Mesenchymal stem cell (in vitro differentiated cells and primary cell): ENCODE results near the gene CCPG1.

Experiments used
- DNase-seq: peaks from one replicate; pipeline ENCODE4 v3.0.0-alpha.2; 2013
- H2AFZ ChIP-seq: one replicate; pipeline ENCODE4 v1.6.1; 2013; ENCODE audit warnings: low read depth, mild to moderate bottlenecking, control low read depth, inconsistent platforms, low read length, moderate library complexity
- H2AK5ac ChIP-seq: 2 replicates; pipeline ENCODE4 v1.6.1; 2013; ENCODE audit warnings: low read length, moderate library complexity, mild to moderate bottlenecking, inconsistent platforms; ENCODE audit not compliant: severe bottlenecking
- H2BK120ac ChIP-seq: one replicate; pipeline ENCODE4 v1.6.1; 2013; ENCODE audit warnings: low read depth, mild to moderate bottlenecking, inconsistent platforms, low read length, moderate library complexity
- H2BK12ac ChIP-seq, 2 experiments: one replicate each; pipeline ENCODE4 v1.6.1; 2013; ENCODE audit warnings: inconsistent platforms in 2 of 2, low read length in 2 of 2, mild to moderate bottlenecking in 2 of 2, moderate library complexity in 2 of 2, control low read depth in 1 of 2
- H2BK15ac ChIP-seq: one replicate; pipeline ENCODE4 v1.6.1; 2013; ENCODE audit warnings: mild to moderate bottlenecking, low read depth, inconsistent platforms; ENCODE audit not compliant: poor library complexity, severe bottlenecking
- H2BK5ac ChIP-seq: 2 replicates; pipeline ENCODE4 v1.6.1; 2013; ENCODE audit warnings: low read depth, mild to moderate bottlenecking, low read length, control low read depth, inconsistent platforms; ENCODE audit not compliant: poor library complexity, severe bottlenecking
- H3K14ac ChIP-seq, 2 experiments: one replicate each; pipeline ENCODE4 v1.6.1; 2013; ENCODE audit warnings: inconsistent platforms in 2 of 2, low read length in 2 of 2, control low read depth in 1 of 2, mild to moderate bottlenecking in 1 of 2, moderate library complexity in 1 of 2
- H3K18ac ChIP-seq, 2 experiments: one replicate each; pipeline ENCODE4 v1.6.1; 2013; ENCODE audit warnings: inconsistent platforms in 2 of 2, low read length in 2 of 2, control low read depth in 1 of 2, low read depth in 1 of 2, mild to moderate bottlenecking in 1 of 2
- H3K23ac ChIP-seq, 2 experiments: one replicate each; pipeline ENCODE4 v1.6.1; 2013; ENCODE audit warnings: inconsistent platforms in 2 of 2, low read length in 2 of 2, mild to moderate bottlenecking in 2 of 2, moderate library complexity in 2 of 2, control low read depth in 1 of 2
- H3K27ac ChIP-seq: 2 replicates; pipeline ENCODE4 v1.5.1; 2013; ENCODE audit warnings: mild to moderate bottlenecking, moderate library complexity, low read length, control low read depth, inconsistent platforms; ENCODE audit not compliant: poor library complexity, severe bottlenecking
- H3K27me3 ChIP-seq, 2 experiments: 2 replicates each; pipeline versions ENCODE4 v1.6.1 to v1.7.0; 2013; ENCODE audit warnings: low read length in 2 of 2, mild to moderate bottlenecking in 2 of 2, moderate library complexity in 2 of 2, control low read depth in 1 of 2, inconsistent platforms in 1 of 2; ENCODE audit not compliant: control insufficient read depth in 1 of 2, insufficient read depth in 1 of 2
- H3K36me3 ChIP-seq, 2 experiments: 2 replicates each; pipeline versions ENCODE4 v1.6.1 to v1.7.0; 2013; ENCODE audit warnings: low read length in 2 of 2, control low read depth in 1 of 2, inconsistent platforms in 1 of 2, low read depth in 1 of 2, mild to moderate bottlenecking in 1 of 2; ENCODE audit not compliant: insufficient read depth in 2 of 2, control insufficient read depth in 1 of 2
- H3K4ac ChIP-seq, 2 experiments: one replicate each; pipeline ENCODE4 v1.6.1; 2013; ENCODE audit warnings: inconsistent platforms in 2 of 2, low read length in 2 of 2, mild to moderate bottlenecking in 2 of 2, moderate library complexity in 2 of 2, control low read depth in 1 of 2, low read depth in 1 of 2
- H3K4me1 ChIP-seq: 2 replicates; pipeline ENCODE4 v1.6.1; 2013; ENCODE audit warnings: low read depth, low read length, control low read depth; ENCODE audit not compliant: control insufficient read depth, insufficient read depth
- H3K4me2 ChIP-seq: 2 replicates; pipeline ENCODE4 v1.6.1; 2013; ENCODE audit warnings: low read length, mild to moderate bottlenecking, inconsistent platforms; ENCODE audit not compliant: poor library complexity, severe bottlenecking
- H3K4me3 ChIP-seq, 2 experiments: 2 replicates each; pipeline versions ENCODE4 v1.5.1 to v1.7.0; 2013; ENCODE audit warnings: low read length in 2 of 2, mild to moderate bottlenecking in 2 of 2, control low read depth in 1 of 2, low read depth in 1 of 2; ENCODE audit not compliant: insufficient read depth in 1 of 2
- H3K79me1 ChIP-seq: replicated peaks from 2 replicates; pipeline ENCODE4 v1.6.1; 2013; ENCODE audit warnings: mild to moderate bottlenecking, control low read depth, low read length, inconsistent platforms; ENCODE audit not compliant: poor library complexity, severe bottlenecking
- H3K9ac ChIP-seq: 2 replicates; pipeline ENCODE4 v1.7.0; 2013; ENCODE audit warnings: mild to moderate bottlenecking, low read length, moderate library complexity
- H3K9me3 ChIP-seq: 2 replicates; pipeline ENCODE4 v1.7.0; 2013; ENCODE audit warnings: mild to moderate bottlenecking, low read length; ENCODE audit not compliant: control insufficient read depth
- H4K8ac ChIP-seq: one replicate; pipeline ENCODE4 v1.6.1; 2013; ENCODE audit warnings: inconsistent platforms, mild to moderate bottlenecking, low read length, moderate library complexity
- H4K91ac ChIP-seq: one replicate; pipeline ENCODE4 v1.6.1; 2013; ENCODE audit warnings: mild to moderate bottlenecking, low read length, inconsistent platforms
- WGBS: methylation state at CpG from one replicate; pipeline ENCODE4 v1.1.7; 2013; ENCODE audit warnings: mixed read lengths; 5-methylcytosine and 5-hydroxymethylcytosine counted together

Gene CCPG1

DNA sequence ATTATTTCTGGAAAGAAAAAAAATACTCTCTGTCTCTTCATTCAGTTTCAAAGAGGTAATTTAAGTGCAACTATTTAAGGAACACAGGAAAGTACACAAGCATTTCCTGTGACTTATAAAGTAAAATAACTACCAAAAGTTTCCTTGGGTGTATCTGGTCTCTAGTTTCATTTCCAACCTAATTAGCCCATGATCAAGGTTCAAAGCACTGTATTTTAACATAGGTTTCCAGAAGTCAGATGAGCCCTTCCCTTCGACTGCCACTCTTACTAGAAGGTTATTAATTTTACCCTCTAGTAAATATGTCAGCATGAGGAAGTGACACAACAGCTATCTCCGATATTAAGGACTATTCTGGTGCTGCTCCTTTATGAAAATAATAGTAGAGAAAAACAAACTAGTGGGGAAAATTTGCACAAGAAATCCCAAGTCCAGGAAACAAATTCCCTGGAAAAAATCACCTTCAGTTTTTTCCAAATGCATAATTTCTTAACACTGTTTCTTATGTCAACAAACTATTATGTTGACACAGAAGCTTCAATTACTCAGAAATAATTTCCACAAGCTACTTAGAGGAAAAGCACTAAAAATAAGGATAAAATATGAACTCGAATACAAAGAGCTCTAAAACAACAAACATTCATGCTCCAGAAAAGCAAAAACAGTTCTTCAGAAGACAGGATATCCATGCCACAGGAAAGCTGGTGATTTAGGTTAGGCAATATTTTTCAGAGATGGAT is 35.3 kb downstream of the CCPG1 start:
- H2BK15ac ChIP-seq = no peak overlapping the region
- peak; percentile 4 for DNase-seq
- no peak overlapping the region for H2BK120ac ChIP-seq
- H3K36me3 ChIP-seq = peaks cover 12 to 60% of the 10 kb centered on the region in 2 experiments
- no peak overlapping the region for H4K8ac ChIP-seq
- no peak overlapping the region for H3K4ac ChIP-seq
- H3K9me3 ChIP-seq = no peaks in the 10 kb centered on the region
- H3K4me1 ChIP-seq = no peaks in the 10 kb centered on the region
- no peaks in the 10 kb centered on the region for H3K27me3 ChIP-seq
- H3K79me1 ChIP-seq = peaks cover 1% of the 10 kb centered on the region
- no peak overlapping the region for H4K91ac ChIP-seq
- H2AFZ ChIP-seq = no peak overlapping the region
- no peak overlapping the region for H3K4me3 ChIP-seq
- no peak overlapping the region for H3K9ac ChIP-seq
- no peak overlapping the region for H2BK12ac ChIP-seq
- H3K4me2 ChIP-seq = no peak overlapping the region
- no peak overlapping the region for H2BK5ac ChIP-seq
- H3K27ac ChIP-seq = no peak overlapping the region
- no peak overlapping the region for H3K14ac ChIP-seq
- H2AK5ac ChIP-seq = no peak overlapping the region
- no peak overlapping the region for H3K23ac ChIP-seq
- H3K18ac ChIP-seq = no peak overlapping the region
- WGBS = 55% methylated on average over 2 of the region's 3 CpGs

DNA sequence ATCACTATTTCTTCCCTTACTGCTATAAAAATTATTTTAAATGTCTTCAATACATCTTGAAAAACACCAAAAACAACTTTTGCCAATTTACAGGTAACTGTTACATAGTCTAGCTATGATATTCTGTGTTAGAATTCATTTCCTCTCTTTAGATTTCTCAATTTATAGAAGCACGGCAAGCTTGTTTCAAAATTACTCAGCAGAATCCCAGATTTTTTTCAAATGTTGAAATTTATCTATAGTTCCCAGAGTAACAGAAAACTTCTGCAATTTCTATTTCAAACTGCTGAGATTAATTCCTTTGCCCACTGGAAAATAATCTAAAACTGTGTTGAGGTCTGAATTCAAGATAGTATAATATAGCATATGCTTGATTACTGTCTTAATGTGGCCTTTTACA is 41.2 kb downstream of the CCPG1 start:
- Histone ChIP-seq H3K27ac (no peak overlapping the region), H3K79me1 (peaks cover 1% of the 10 kb centered on the region), H2BK5ac (no peak overlapping the region), H3K4ac (no peak overlapping the region), H4K91ac (no peak overlapping the region), H4K8ac (no peak overlapping the region), H2AFZ (no peak overlapping the region), H3K36me3 (peaks cover 6 to 37% of the 10 kb centered on the region in 2 experiments), H3K18ac (no peak overlapping the region), H3K4me1 (no peaks in the 10 kb centered on the region), H2BK12ac (no peak overlapping the region), H2BK120ac (no peak overlapping the region), H3K23ac (no peak overlapping the region), H3K9ac (no peak overlapping the region), H3K4me3 (no peak overlapping the region), H3K27me3 (no peaks in the 10 kb centered on the region), H2BK15ac (no peak overlapping the region), H3K9me3 (no peaks in the 10 kb centered on the region), H3K14ac (no peak overlapping the region), H2AK5ac (no peak overlapping the region), H3K4me2 (no peak overlapping the region)
- DNase-seq = no peak
- WGBS = 100% methylated on average over 1 of the region's 1 CpG

DNA sequence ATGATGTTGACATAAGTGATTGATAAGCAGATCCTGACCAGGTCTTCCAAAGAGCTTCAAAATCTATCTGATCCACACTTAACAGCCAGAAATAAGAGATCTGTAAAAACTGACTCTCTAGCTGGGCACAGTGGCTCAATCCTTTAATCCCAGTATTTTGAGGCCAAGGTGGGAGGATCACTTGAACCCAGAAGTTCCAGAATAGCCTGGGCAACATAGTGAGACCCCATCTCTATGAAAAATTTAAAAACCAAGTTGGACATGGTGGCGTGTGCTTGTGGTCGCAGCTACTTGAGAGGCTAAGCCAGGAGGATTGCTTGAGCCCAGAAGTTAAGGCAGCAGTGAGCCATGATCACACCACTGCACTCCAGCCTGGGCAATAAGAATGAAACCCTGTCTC is 45.5 kb downstream of the CCPG1 start:
- H3K27me3 ChIP-seq = no peaks in the 10 kb centered on the region
- H2AK5ac ChIP-seq = no peak overlapping the region
- no peak overlapping the region for H2BK120ac ChIP-seq
- no peaks in the 10 kb centered on the region for H3K9me3 ChIP-seq
- DNase-seq = no peak
- H3K9ac ChIP-seq = no peak overlapping the region
- no peak overlapping the region for H2BK12ac ChIP-seq
- WGBS = 50% methylated on average over 2 of the region's 2 CpGs
- peaks cover 0 to 25% of the 10 kb centered on the region in 2 experiments for H3K36me3 ChIP-seq
- H2AFZ ChIP-seq = no peak overlapping the region
- no peak overlapping the region for H4K91ac ChIP-seq
- H3K4me2 ChIP-seq = no peak overlapping the region
- no peak overlapping the region for H3K4ac ChIP-seq
- no peaks in the 10 kb centered on the region for H3K79me1 ChIP-seq
- no peak overlapping the region for H3K14ac ChIP-seq
- no peak overlapping the region for H4K8ac ChIP-seq
- H2BK5ac ChIP-seq = no peak overlapping the region
- H3K18ac ChIP-seq = no peak overlapping the region
- H3K4me1 ChIP-seq = no peaks in the 10 kb centered on the region
- H2BK15ac ChIP-seq = no peak overlapping the region
- no peak overlapping the region for H3K27ac ChIP-seq
- no peak overlapping the region for H3K23ac ChIP-seq
- no peak overlapping the region for H3K4me3 ChIP-seq

DNA sequence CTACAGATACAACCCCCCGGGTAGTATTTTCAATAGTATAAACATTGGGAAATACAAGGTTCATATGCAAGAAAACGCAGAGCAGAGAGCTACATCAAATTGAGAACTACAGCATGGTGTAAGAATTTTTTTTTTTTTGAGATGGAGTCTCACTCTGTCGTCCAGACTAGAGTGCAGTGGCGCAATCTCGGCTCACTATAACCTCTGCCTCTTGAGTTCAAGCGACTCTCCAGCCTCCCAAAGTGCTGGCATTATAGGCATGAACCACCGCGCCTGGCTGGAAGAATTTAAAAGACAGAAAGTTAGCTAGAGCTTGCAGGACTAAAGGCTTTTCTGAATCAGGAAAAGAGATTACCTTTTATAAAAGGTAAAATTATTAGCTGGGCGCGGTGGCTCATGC is 47.1 kb downstream of the CCPG1 start:
- WGBS = 97% methylated on average over 9 of the region's 10 CpGs
- Histone ChIP-seq H3K4me1 (no peaks in the 10 kb centered on the region), H3K14ac (no peak overlapping the region), H3K79me1 (peaks cover 2% of the 10 kb centered on the region), H3K23ac (no peak overlapping the region), H2AK5ac (no peak overlapping the region), H2BK12ac (no peak overlapping the region), H3K9me3 (no peaks in the 10 kb centered on the region), H4K91ac (no peak overlapping the region), H3K4me3 (no peak overlapping the region), H2BK5ac (no peak overlapping the region), H3K27ac (no peak overlapping the region), H4K8ac (no peak overlapping the region), H3K27me3 (no peaks in the 10 kb centered on the region), H3K4me2 (no peak overlapping the region), H3K9ac (no peak overlapping the region), H2BK120ac (no peak overlapping the region), H3K18ac (no peak overlapping the region), H3K36me3 (peaks cover 0 to 36% of the 10 kb centered on the region in 2 experiments), H2BK15ac (no peak overlapping the region), H2AFZ (no peak overlapping the region), H3K4ac (no peak overlapping the region)
- no peak for DNase-seq
